HG03108 (cell line): ENCODE results near the gene SCAF8.

Source experiments
- ATAC-seq: cut with Tn5 transposase; IDR thresholded peaks from one replicate; pipeline ENCODE4 v1.9.1; 2021; ENCODE audit warnings: moderate library complexity; ENCODE audit not compliant: unreplicated experiment

The SCAF8 gene

DNA sequence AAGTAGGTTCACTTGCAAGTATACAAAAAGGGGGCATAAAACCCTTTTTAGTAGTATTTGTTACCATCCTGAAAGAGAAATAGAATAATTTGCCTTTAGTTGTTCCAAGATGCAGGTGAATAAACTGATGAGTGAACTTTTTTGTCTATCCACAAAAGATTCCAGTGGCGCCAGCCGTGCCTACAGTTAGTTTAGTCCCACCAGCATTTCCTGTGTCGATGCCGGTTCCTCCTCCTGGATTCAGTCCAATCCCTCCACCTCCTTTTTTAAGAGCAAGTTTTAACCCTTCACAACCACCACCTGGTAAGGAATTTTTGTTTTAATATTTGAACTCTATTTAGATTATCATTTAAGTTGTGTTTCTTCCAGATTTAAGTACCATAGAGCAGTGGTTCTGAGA, 90.9 kb downstream of the SCAF8 start:
- ATAC-seq, result no peak

DNA sequence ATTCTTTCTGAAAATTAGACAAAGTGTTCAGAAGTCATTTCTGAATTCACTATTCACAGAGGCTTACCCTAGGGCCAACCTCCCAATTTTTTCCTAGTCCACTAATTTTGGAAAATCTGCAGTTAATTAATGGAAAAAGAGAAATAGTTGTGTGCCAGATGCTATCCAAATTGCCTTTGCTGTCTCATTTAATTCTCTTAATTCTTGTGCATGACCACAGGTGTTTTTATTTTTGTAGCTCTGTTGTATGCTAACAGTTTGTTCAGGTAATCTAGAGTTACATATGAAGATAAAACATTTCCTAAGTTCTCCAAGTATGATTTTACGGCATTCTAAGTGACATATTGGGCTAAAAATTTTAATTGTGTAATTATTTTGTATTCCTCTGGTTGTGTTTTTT, 96.8 kb downstream of the SCAF8 start:
- ATAC-seq, result no peak

DNA sequence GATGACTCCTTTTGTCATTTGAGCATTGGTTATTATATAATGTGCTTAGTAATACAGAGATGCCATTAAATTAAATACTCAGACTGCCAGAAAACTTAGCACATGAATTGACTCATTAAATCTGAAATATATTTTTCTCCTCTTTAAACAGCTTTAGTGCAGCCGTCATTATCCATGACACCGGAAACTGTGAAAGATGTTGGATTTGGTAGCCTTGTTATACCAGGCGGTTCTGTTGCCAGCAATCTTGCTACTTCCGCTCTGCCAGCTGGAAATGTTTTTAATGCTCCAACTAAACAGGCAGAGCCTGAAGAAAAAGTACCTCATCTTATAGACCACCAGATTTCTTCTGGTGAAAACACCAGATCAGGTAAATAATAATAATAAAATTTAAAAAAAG, 97.6 kb downstream of the SCAF8 start:
- no peak for ATAC-seq

DNA sequence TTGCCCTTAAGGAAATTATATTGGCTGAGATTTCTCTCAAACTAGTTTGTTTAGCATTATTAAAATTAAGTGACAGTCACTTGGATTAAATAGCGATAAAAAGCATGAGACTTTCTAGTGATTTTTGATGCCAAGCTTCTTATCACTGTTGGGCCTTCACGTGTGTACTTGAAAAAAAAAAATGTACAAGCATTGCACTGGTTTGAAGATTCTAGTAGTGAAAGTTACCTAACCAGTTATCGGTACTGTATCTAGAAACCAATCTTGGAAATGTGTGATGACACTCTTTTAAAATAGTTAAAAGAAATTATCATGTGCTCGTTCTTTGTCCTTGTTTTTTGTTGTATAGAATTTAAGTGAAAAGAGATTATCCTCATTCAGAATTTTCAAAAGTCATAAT, 102.1 kb downstream of the SCAF8 start:
- no peak for ATAC-seq

DNA sequence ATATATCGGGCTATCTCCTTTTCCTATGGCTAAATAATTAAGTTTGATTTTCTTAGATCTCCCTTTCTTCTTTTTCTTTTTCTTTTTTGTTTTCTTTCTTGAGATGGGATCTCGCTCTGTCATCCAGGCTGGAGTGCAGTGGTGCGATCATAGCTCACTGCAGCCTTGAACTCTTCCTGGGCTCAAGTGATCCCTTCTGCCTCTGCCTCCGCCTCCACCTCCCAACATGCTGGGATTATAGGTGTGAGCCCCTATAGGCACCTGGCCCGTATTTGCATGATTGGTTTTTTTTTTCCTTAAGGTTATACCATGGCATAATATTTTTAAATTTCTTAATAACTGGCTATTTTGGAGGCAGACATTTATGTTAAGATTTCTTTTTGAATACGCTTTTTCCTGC, 106.3 kb downstream of the SCAF8 start:
- no peak for ATAC-seq

DNA sequence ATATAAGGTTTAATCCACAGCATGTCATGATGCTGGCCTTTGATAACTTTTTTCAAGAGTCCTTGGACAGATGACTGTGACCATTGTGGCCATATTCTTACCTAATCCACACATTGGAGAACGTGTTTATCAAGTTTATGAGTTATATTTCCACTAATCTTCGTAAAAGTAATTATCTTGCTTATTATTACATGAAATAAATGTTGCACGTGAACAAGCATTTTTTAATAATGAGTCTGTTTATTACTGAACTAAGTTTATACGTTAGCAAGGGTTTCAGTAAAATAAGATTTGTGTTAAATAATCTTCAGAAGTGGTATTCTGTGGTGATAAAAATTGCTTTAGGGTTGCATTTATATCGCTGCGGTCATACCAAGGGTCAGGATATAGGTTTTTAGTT, 107.1 kb downstream of the SCAF8 start:
- ATAC-seq, result no peak

DNA sequence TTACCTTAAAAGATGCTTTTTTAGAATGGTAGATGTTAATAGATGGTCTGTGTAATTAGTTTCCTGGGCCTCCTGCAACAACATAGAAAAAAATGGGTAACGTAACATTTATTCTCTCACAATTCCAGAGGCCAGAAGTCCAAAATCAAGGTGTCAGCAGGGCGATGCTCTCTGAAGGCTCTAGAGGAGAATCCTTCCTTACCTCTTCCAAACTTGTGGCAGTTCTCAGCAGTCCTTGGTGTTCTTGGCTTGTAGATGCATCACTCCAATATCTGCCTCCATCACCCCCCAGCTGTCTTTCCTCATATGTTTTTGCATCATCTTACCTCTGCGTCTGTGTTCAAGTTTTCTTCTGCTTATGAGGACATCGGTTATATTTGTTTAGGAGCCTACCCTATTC, 107.9 kb downstream of the SCAF8 start:
- ATAC-seq, result no peak

DNA sequence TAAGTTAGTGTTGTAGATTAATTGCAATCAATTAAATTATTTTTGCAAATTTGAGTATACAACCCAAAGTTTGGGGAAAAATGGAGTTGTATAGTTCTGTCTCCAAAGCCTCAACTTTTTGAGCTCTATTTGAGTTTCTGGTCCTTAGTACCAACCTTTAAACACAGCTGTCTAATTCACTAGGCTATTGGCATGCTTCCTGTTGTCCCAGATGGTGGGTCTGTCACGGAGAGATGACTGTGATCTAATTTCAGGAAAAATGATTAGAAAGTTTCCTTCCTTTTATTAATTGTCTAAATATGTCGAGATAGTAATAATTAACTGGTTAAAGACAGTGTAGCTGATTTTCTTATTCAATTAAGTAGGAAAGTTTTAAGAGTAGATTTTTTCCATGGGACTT, 109.6 kb downstream of the SCAF8 start:
- no peak for ATAC-seq

DNA sequence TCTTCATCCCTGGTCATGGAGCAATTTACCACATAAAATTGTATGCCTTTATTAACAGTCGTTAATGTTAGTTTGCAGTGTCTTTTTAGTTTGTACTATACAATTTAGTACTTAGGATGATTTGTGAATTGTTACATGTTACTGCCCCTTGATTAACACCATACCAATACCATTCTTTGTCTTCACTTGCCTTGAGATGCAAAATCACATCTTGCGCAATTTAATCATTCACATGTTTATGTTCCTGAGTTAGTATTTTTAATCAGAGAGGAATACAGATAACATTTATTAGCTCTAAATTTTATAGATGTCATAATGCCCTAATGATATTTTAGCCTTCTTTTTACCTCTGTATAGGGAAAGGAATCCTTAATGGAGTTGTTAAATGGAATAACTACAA, 114.1 kb downstream of the SCAF8 start:
- no peak for ATAC-seq

DNA sequence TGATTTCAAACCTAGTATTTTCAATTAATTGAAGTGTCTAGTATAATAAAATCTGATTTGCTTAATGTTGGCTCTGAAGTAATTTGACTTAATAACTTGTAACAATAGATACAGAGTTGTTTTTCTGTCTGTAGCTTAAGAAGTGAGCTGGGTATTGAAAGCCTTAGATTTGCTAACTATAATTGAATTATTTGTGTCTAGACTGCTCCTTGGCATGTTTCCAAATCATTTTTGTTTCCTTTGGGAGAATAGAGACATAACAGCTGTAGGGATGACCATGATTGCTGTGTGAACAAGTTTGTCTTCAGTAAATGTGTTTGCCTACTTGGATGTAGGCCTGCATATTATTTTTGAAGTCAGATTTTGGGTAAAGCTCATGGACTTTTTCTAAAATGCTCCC, 115.4 kb downstream of the SCAF8 start:
- no peak for ATAC-seq

DNA sequence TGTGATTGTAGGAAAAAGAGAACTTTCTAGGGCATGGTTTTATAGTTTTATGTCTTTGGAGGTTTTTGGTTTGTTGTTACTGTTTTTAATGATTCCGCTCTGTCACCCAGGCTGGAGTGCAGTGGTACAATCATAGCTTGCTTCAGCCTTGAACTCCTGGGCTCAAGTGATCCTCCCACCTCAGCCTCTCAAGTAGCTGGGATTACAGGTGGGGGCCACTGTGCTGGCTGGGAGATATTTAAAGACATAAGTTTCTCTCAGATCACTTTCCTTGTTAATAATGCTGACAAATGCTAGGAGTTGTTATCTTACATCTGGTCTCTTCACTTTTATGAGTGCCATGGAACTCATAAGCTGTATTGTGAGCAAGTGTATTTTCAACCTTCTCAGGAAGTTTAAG, 116.3 kb downstream of the SCAF8 start:
- no peak for ATAC-seq

DNA sequence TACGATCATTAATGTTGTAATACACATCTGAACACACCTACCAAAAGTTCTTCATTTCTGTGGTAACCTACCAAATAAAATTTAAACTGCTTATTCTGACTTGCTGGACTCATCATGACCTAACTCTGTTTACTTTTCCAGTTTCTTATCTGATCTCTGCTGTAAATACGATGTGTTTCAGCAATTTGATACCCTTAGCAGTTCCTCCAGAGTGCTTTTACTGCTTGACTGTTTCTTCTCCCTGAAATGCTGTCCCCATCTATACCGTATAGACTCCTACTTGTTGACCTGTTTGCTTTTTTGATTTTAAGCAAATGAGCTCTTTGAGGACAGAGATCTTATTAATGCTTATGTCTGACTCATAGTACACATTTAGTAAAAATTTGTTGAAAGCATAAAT, 119.5 kb downstream of the SCAF8 start:
- ATAC-seq, result no peak

DNA sequence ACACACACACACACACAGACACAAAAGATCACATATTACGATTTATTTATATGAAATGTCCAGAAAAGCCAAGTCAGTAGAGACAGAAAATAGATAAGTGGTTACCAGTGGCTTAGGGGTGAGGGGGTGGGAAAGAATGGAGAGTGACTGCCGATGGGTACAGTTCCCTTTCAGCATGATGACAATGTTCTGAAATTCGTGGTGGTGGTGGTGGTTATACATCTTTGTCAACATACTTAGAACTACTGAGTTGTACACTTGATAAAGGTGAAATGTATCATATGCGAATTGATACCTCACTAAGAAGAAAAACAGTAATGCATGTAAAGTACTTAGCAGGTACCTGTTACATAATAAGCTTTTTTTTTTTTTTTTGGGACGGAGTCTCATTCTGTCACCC, 124.3 kb downstream of the SCAF8 start:
- no peak for ATAC-seq

DNA sequence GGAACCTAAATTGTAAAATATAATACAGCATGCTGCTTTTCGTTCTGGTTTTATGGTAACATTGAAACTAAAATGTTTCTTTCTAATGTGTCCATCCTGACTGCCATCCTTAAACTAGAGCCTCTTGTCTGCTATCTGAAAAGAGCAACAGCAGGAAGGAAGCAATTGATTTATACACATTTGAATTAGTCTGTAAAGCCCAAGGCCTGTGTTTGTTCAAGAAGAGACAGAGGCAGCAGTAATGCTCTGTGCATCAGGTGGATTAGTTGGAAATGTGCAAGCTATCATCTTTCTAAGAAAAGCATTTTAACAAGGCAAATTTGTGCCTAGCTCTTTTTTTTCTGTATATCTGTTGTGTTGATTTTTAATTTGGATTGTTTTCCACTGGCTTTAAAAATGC, 128.6 kb downstream of the SCAF8 start:
- ATAC-seq, result no peak

DNA sequence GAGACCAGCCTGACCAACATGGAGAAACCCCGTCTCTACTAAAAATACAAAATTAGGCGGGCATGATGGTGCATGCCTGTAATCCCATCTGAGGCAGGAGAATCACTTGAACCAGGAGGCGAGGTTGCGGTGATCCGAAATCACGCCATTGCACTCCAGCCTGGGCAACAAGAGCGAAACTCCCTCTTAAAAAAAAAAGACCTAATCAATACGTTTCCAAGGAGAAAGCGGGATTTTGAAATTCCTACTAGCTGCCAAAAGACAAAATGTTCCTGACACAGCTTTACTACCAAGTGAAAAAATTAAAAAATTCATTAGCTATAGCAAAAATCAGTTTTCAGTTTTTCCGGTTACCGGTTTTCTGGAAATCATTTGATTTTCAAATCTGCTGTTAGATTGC, 129.3 kb downstream of the SCAF8 start:
- ATAC-seq, result no peak

DNA sequence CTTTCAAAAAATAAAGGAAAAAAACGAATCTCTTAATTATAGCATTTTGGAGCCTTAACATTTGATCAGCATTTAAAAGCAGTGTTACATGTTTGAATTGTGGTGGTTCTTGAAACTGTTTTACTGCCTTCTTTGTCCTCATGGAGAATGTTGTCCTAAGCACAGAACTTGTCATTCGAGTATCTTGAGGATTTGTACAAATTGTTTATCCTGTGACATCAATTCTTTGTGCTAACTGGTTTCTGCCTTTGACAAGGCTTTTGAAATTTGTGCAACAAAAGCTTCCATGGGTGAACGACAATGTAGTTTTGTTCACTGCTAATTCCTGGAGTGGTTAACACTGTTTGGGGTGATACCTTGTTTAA, 130.8 kb downstream of the SCAF8 start:
- no peak for ATAC-seq

DNA sequence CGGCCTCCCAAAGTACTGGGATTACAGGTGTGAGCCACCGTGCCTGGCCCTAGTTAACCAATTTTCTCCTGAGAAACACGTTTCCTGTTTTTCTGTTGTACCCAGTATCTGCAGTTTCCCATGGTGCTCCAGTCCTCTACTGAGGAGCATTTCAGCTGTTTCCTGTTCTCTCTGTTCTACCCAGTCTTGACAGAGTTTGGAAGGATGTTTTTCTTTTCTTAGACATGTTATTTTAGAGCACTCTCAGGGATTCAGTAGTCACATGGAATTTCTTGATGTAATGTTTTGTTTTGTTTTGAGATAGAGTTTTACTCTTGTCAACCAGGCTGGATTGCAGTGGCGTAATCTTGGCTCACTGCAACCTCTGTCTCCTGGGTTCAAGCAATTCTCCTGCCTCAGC, 132.1 kb downstream of the SCAF8 start:
- no peak for ATAC-seq

DNA sequence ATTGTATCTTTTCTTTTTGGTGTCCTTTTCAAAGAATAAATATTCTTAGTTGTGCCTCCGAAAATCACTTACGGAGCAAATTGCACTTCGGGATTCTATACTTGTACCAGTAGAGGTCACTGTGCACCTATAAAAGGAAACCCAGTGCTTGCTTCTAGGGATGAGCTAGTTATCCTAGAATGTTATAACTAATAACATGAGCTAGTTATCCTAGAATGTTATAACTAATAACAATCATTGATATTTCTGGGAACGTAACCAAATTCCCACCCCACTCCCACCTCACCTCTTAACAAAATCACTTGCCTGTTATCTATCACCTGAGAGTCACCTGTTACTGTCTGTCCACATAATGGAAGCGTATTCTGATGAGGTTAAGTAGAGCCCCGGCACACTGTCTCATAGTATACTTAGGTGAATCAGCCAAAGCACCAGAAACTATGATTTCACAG, 135.0 kb downstream of the SCAF8 start:
- no peak for ATAC-seq

DNA sequence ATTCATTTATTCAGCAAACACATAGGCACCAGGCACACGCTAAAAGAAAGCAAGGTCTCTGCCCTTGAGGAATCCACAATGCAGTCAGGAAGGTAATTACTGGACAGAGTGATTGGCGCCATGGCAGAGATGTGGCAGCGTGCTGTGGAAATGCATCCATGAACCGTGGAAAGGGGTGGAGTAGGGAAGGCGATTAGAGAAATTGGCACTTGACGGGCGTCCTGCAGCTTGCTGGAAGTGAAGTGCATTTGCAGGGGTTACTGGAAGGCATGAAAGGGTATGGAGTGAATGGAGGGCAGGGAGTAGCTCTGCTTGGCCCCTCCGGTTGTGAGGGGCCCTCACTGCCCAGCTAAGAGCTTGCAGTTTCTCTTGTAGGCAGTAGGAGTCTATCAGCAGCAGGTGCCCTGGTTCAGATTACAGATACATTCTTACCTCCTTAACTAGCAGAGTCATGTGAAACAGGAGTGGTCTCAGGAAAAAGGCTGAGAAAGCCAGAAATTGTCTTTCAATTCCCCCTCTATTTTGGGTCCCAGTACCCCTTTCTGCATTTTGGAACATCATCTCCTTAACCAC, 139.4 kb downstream of the SCAF8 start:
- no peak for ATAC-seq

DNA sequence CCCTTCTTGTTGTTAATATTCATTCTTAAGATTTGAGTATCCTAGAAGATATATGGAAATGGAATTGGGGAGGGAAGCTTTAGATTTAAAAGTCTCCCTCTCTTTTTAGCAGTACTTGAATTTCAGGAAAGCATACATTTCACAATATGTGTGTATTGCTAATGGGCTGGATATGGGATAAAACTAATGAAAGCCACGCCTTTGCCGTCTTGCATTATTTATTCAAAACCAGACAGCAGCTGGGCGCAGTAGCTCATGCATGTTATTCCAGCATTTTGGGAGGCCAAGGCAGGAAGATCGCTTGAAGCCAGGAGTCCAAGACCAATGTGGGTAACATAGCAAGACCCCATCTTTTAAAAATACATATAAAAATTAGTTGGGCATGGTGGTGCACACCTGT, 140.3 kb downstream of the SCAF8 start:
- ATAC-seq, result no peak

DNA sequence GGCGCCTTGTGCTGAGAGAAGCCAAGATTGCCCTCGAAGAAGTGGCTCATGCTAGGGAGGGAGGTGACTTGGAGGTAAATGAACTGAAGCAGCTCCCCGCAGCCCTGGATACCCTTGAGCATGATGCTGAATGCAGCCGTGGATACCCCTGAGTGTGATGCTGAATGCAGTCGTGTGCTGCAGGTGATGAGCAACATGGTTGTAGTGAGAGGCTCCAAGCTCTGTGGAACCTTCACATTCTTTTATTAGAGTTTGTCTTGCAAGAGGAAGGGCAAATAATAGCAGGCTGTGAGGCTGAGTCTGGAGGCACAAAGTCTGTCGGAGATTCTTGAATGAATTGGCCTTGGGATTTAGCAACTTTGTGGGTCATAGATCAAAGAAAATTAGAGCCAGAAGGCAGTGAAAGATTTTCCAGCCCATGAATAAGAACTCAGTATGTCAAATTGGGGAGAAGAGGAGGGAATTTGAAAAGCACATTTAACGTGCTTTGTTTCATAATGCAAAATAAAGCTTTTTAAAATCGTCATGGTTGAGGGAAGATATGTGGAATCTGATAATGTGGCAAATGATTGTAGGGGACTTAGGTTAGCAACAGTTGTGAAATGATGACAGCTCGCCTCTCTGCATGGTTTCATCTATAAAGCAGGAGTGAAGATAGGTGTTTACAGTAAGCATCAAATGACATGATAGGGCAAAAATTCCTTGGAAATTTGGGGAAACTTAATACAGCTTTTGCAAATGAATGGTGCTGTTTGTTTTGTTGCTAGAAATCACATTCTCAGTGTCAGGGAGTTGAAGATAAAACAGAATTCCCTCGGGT, 141.8 kb downstream of the SCAF8 start:
- ATAC-seq, result no peak

DNA sequence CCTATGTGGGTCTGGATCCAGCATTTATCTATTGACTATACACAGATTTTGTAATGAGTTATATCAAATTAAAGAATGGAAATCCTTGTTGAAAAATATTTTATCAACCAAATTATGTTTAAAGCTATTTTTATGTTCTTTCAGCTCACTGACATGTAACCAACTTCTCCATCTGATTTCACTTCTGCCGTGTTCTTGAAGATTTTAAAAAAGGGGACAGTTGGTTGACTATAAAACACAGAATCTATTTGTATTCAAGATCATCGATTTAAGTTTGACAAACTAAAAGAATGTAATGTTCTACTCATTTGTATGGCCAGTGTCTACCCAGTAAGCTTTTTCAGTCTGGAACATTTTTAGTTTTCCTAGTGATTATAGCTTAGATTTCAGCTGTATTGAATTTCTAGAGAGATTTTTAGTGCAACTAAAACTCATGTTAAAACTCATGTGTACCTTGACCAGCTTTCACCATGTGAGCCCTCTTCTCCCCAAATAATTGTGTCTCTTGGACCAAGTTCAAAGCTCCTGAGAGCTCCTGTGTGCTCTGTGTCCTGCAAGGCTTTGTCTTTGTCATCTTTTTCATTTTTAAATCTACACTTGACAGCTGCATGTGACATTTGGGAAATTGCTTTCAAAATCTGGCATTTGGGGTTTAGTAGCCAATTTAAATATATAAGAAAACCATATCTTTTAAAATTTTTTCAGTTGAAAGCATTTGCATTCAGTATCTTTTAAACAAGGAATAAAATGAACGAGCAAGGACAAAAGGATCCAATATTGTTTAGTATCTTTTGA, 143.5 kb downstream of the SCAF8 start:
- no peak for ATAC-seq
